GM19351 (cell line): ENCODE results near the gene TBRG1.

Experiments
- ATAC-seq: cut with Tn5 transposase; IDR thresholded peaks from one replicate; pipeline ENCODE4 v1.9.1; 2021; ENCODE audit warnings: mild to moderate bottlenecking, moderate library complexity; ENCODE audit not compliant: unreplicated experiment

TBRG1 gene

DNA sequence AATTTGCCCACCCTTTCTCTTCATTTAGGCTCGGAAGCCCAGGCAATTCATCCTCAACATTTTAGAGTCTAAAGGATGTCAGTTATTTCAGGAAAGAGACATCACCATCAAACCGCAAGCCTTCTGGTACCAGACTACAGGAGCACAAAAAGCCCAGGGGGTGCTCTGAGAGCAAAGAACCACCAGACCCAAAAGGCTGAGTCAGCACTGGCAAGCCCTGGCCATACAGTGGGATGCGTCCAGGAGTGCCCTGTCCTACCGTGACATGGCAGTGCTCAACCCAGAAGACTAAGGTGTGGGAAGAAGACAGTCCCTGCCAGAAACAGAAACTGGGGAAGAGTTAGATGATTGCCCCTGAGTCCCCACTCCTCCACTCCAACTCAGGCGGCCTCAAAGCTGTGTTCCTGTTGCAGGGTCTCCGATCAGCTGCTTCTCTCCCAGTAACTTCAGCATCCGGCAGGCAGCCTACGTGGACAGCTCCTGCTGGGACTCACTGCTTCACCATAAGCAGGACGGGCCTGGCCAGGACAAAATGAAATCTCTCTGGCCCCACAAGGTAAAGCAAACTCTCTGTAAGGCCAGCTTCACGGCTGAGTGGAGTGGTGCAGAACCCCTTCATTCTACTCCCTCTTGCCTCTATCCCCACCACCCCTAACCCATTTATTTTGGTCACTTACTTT, 10.0 kb upstream of the TBRG1 start:
- ATAC-seq, result no peak

DNA sequence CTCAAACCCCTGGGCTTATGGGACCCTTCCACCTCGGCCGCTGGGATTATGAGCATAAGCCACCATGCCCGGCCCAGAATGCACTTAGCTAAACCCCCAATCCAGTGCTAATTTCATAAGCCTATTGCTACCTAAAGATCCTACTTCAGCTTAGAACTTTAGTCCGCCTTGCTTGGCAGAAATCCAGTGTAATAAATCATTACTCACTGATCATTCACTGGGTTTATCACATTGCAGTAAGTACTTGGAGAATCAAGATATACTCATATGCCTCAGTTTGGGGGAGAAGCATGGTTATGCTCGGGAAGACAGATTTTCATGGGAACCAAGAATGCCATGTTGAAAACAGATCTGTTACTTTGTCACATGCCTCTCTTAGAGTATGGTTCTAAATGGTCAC, 3.8 kb upstream of the TBRG1 start:
- ATAC-seq, result no peak

DNA sequence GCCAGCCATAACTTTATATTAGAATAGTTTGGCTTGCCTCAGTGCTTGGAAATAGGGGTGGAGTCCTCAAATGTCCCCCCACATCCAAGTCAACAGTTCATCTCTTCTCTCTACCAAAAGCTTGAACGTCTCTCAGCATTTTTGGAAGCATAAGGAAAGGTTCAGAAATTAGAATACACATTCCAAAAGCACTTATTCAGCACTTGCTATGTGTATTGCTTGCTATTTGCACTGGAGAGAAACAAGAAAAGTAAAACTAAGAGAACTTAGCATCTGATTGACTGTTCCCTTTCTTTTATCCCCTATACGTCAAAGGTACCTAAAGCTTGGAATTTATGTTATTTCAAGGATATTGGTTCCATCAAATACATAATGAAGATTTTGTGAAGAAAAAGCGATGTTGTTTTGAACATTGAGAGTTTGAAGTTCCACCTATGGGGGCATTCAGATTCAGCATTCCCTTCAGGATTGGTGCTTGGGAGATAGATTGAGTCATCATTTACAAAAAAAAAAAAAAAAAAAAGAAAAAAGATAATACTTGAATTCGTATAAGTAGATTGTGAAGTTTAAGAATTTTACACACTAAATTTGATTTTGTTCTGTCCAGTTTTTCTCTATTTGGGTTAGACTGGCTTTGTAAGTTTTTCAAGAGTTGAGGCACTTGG, 1.3 kb downstream of the TBRG1 start:
- ATAC-seq, result no peak

DNA sequence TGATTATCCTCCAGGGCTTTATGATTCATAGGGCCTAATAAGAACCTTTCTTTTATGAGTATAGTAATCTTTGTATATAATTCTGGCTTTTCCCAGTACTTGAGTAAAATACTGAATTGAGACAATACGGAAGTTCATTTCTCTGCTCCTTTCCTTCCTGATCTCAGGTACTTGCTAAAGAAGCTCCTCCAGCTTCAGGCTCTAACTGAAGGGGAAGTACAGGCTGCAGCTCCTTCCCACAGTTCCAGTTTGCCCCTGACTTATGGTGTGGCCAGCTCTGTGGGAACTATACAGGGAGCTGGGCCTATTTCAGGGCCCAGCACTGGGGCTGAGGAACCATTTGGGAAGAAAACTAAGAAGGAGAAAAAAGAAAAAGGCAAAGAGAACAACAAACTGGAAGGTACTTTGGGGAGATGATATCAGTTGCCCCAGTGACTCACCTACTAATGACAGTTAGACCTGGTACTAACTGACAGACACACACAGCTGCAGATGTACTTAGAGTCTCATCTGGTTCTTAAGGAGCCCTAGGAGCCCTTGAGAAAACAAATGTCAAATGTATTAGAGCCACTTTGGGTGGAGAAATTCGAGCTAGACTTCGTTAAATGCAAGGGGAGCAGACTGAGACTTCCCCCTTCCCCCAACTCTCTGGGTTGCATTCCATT, 3.0 kb downstream of the TBRG1 start:
- ATAC-seq, result no peak

DNA sequence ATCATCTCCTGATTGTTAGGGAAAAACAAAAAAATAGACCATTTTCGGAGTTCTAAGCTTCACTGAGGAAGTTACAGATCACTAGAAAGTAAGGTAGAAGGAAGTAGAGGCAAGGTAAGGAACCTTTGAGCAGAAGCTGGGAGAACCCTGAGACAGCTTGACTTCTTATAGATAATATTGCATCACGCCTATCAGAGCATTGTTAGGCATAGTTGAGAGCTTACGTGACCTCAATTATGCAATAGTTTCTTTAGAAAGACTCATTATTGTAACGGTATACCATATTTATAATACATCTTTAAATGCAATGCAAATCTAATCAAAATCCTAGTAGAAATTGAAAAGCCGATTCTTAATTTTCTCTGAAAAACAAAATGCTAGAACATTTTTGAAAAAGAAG, 4.9 kb downstream of the TBRG1 start:
- ATAC-seq, result no peak

DNA sequence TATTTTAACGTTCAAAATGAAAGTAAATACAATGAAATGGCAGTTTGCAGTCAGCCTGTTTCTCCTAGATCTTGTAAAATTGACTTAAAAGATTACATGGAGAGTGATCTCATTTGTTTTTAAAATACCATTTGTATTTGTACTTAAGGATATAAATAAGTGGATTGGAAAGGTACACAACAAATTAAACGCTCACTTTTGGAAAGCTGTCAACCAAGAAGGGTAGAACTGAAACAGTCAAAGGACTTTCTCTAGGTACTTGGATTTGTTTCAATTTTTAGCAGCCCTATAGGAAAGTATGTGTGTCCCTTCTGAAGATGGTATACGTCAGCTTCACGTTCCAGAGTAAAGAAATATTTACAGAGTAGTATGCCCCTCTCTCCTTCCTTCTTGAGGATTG, 7.3 kb downstream of the TBRG1 start:
- ATAC-seq, result no peak

DNA sequence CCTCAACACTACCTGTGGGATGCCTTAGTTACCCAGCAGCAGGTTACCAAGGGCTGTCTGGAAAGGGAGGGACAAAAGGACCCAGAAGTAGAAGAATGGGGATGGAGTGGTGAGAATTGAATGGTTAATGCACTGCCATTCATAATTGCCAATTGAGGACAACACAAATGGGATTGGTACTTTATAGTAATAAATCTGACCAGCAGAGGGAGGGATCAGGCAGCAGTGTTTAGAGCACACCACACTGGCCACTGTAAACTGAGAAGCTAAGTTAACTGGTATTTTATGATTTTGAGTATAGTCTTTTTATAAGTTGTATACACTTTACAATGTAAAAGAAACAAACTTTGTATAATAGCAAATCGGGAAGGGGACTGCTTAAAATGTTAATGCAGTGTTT, 10.7 kb downstream of the TBRG1 start:
- no peak for ATAC-seq

DNA sequence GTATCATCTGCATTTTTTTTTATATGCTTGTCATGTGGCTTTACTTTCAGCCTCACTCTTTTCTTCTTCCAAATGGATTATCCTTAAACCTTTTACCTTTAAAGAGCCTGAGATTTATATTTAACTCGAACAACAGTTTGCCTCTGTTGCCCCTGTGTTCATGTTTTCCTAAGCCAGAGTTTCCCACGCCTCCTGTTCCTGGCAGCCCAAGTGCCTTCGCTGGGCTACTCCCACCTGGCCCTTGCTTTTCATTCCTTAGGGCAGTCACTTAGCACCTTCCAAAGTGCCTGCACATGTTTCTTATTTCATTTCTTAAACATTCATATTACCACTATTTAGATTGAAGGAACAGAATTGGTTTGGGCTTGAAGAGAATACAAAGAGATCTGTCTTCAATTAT, 13.3 kb downstream of the TBRG1 start:
- no peak for ATAC-seq

DNA sequence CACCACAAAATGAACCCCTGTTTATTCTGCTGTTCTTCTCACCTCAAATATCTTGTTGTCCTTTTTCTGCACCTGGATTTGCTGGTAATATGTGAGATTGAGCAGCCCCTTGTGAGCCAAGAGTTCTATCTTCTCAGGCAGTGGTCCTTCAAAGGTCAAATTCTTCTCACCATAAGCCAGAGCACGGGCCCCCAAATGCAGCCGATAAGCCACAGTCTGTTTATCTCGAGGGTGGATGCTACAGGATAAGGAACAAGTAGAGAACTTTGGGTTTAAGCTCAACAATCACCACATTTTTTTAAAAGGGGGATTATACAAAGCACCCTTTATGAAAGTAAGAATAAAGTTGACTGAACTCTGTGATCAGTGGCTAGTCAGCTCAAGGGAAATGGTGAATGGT, 15.8 kb downstream of the TBRG1 start:
- ATAC-seq, result no peak

DNA sequence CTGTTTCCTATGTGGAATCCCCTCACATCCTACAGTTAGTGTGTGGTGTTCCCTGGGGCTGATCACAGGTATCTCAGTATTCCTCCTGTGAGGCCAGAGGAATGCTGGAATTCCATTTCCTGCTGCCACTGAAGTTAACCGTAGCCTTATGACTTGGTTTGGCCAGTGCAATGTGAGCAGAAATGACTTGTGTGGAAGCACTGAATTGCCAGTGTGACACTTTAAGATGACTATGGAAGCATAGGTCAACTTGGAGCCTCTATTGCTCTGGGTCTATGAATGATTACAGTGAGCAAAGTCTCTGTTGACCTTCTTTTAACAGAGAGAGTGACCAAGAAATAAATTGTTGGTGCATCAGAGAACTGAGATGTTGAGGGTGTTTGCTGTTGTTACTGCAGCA, 16.5 kb downstream of the TBRG1 start:
- ATAC-seq, result no peak

DNA sequence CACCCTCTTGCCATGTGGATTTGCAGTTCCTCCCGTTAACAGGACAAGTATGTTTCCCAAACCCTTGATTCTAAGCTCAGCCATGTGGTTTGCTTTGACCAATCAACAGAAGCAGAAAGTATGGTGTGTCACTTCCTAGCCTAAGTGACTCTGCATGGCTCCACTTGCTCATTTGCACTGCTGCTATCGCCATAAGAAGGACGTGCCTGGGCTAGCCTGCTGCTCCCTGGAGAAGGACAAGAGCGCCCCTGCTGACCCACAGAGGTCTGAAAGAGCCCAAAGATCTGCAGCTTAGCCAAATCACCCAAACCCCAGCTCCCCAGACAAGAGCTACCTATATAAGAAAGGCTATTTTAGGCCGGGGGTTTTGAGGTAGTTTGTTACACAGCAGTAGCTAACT, 18.0 kb downstream of the TBRG1 start:
- no peak for ATAC-seq

DNA sequence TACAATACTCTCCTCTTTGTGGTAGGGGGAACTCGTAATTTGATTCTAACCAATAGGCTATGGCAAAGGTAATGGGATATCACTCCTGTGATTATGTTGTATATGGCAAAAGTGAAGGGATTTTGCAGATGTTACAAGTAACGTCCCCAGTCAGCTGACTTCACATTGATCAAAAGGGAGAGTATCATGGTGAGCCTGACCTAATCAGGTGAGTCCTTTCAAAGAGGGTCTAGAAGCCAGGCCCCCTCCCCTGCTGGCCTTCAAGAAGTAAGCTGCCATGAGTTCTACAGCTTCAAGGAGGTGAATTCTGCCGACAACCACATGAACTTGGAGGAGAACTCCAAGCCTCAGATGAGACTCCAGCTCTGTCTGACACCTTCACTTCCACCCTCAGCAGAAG, 20.0 kb downstream of the TBRG1 start:
- no peak for ATAC-seq

DNA sequence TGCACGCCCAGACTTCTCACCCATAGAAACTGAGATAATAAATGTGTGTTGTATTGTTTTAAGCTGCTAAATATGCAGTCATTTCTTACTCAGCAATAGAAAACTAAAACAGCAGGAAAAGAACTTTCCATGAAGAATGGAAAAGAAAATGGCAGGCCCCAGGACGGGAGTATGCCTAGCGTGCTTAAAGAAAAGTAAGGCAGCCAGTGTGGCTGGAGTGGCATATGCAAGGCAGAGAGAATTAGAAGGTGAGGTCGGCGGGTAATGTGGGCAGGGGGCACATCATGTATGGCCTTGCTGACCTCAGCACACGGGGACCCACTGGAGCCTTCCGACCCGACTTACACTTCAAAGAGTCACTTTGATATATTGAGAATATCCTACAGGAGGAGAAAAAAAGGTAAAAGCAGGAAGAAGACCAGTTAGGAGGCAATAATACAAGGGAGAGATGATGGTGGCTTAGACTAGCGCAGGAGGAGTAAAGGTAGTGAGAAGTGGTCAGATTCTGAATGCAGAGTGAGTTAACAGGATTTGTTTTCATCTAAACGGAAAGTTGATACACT, 20.5 kb downstream of the TBRG1 start:
- ATAC-seq, result no peak

DNA sequence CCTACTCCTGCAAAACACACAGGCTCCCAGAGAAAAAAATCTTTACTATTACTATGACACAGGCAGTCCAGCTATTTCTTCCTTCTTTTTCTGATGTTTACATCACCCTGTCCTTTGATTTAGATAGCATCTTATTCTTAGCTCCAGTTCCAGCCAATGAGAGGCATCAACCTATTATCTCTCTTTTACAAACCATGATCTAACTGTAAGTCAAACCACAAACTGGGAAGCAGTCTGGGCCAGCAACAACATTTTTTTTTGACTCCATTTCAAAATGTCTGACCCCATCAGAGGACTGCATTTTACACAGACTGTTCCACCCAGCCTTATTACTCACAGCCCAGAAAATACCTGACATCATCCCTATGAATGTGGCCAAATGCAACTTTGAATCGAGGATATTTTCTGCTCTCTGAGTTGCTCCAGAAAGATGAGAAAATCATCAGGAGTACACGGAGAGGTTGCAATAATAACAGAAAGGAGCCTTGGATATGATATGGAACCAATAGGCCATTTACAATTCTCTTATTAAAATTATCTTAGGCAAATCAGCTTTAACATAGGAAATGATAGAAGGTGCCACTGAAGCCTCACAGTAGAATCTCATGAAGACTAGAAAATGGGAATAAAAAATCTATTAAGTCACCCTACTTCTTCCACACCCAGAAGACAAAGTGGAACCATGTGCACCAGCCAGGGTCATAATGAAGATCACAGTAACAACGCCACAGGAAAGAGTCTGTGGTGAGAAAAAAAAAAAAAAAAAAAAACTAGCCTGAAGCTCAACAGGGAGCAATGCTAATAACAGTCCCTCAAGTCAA, 21.2 kb downstream of the TBRG1 start:
- ATAC-seq, result no peak

DNA sequence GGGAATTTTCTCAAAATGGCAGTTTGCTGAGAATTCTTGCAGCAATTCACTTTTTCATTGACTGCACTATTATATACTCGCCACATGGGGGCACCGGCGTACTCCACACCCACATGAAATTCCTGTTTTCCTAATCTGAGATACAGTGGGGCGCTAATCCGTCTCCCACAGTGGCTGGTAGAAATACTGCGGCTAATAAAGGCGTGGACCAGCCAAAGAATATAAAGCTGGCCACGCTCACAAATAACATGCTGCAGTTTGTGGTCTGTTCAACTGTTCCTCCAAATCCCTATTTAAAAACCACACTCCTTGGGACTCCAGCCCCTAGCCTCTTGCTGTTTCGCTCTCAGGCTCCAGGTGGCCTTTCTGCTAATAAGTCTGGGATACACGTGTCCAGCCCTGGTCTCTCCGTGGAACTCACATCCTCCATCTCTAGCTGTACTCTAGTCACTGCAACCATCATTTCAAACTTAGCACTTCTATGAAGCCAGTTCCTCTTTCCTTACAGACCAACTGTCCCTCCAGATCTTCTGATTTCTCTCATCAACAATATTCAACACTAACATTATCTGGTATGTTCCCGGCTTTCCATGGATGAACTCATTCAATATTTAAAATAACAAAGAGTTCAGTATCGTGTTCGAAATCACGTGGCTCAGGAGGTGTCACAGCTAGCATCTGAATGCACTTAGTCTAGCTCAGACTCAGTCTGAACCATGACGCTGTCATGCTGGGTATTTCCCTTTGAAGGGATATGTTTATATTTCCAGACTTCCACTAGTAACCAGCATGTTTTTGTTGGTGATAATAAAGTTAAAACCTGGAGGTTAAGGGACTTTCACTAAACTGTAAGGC, 22.0 kb downstream of the TBRG1 start:
- peak; percentile 69 for ATAC-seq

DNA sequence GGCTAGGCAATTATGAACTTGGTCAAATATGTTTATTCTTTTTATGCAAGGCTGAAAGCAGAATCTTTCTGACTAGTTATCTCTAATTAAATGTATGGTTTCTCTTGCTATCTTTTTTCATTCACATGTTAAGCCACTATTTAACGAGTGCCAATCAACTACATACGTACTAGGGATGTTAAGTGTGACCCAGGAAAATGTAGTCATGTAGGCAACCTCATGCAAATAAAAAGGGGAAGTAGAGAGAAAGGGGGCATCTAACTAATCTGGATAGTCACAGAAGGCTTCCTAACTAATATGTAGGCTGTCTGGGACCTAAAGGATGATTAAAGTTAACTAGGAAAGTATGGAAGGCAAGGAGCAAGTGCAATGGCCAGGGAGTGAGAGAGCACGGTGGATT, 23.5 kb downstream of the TBRG1 start:
- peak; percentile 60 for ATAC-seq

DNA sequence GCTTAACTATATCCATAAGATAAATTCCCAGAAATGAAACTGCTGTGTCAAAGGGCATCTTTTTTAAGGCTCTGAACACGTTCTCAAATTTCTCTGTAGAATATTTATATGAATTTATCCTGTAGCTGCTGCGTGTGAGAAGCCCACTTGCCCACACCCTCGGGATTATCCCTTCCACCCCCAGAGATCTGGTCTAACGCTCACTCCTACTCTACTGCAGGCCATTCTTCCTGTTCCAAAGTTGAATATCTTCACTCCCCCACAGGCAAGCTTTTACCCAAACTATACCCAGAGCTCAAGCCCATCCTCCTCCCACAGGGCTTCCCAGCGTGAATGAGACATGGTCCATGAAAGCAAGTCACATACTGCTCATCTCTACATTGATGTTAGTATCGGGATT, 25.9 kb downstream of the TBRG1 start:
- no peak for ATAC-seq

DNA sequence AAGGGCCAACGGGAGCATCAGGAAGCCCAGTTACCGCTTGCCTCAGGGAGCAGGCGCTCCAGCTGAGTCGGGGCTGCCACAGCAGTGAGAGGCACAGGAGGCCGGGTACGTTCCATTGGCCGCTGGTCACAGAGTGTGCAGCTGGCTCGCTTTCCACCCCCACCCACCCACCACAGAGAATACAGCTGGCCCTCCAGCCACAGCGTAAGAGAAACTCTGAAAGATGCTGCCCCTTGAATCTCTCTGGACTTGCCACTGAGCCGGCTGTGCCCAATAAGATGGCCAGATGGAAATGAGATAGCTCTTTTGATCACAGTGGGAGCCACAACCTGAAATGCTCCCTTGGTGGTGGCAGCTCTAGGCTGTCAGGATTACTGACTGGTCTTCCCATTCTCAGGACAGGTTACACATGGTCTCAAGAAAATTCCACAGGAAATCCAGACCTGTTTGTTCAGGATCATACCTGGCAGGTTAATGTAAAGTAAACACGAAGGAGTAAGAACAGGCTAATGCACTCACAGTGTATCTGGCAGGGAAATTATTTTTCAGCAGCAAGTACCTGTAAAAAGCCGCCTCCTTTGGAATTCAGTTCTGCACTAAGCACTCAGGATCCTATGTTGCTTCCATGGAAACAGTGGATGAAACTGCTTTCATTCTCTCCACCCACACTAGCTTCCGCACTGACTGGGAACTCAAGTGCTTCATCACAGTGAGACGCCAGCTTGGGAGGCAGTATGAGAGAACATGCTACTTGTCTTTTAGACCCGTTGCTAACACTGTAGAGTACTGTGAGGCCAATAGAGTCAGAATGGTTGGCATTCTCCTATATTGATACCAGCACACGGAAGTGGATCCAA, 34.3 kb downstream of the TBRG1 start:
- ATAC-seq, result no peak

DNA sequence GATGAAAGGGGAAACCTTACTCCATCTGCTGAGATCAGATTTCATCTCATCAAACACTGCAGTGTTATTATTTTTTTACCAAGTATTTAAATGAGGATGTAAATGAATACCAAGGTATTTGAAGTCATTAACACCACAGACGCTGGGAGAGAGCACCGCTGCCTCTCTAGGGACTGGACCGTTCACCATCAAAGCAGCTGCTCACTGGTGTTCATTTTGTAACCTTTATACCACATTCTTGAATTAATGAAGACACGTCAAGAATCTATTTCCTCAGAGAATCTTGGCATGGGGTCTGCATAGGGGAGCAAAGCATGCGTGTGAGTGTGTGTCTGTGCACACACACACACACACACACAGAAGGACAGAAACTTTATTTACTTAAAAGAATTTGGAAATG, 35.2 kb downstream of the TBRG1 start:
- ATAC-seq, result no peak
